HepG2 (cell line): ENCODE measurements around the gene PPAT. TPM values are rescaled to one million over a fixed set of nuclear protein-coding genes. Genes with fewer than 3 reads are reported as not detected.

Experiments used
- ATAC-seq: fragments of 200-7000 bp; cut with Tn5 transposase; 3 replicates; pipeline ENCODE4 v1.9.1; 2020; ENCODE audit warnings: mild to moderate bottlenecking, moderate library complexity
- BruUV-seq: library from RNA; stranded (reverse); fragments of 400-500 nt; replicated peaks from 2 replicates; lab custom pipeline; 2021; lab: Mats Ljungman, UMichigan
- CTCF ChIA-PET: fragments of 300-600 bp; formaldehyde crosslinking; extraction: SDS; loops from one replicate; lab custom pipeline; 2021; ENCODE audit warnings: low total read pairs, inconsistent platforms, low intra/inter-chr PET ratio; lab: Yijun Ruan, JAX
- POLR2A ChIA-PET: fragments of 350-600 bp; sonication (Branson Sonifier 250); formaldehyde crosslinking; loops from one replicate; lab custom pipeline; 2020; ENCODE audit warnings: antibody characterized with exemption, inconsistent platforms; lab: Yijun Ruan, JAX
- DNase-seq: peaks from one replicate; pipeline ENCODE4 v3.0.0-alpha.2; 2015; ENCODE audit warnings: low spot score
- FAIRE-seq: peaks from 3 replicates; lab custom pipeline; 2011; peaks lifted over from hg19 to GRCh38; lab: Jason Lieb, UNC
- H2AFZ ChIP-seq: one replicate; pipeline ENCODE4 v1.6.1; 2011; ENCODE audit warnings: low read length, inconsistent platforms
- H3K27ac ChIP-seq: fragments of 300-600 bp; 3 replicates; pipeline ENCODE4 v1.8.0; 2011; ENCODE audit warnings: mixed run types, mild to moderate bottlenecking, mixed read lengths, low read length, inconsistent platforms; ENCODE audit not compliant: insufficient read depth; ENCODE audit errors: extremely low read length
- H3K27me3 ChIP-seq, 2 experiments: fragments of 200-600 bp in 1 of 2; 2 replicates in 1 of 2; 3 replicates in 1 of 2; pipeline versions ENCODE4 v1.6.0 to v1.8.0; 2011; ENCODE audit warnings: low read length in 2 of 2, mild to moderate bottlenecking in 2 of 2, moderate library complexity in 2 of 2, inconsistent platforms in 1 of 2; ENCODE audit not compliant: insufficient read depth in 2 of 2, control insufficient read depth in 1 of 2
- H3K36me3 ChIP-seq, 2 experiments: fragments of 200-600 bp in 1 of 2; replicated peaks in 1 of 2; 2 replicates in 1 of 2; 3 replicates in 1 of 2; pipeline versions ENCODE4 v1.5.1 to v1.8.0; 2011; ENCODE audit warnings: low read length in 2 of 2, inconsistent platforms in 1 of 2; ENCODE audit not compliant: insufficient read depth in 2 of 2, control insufficient read depth in 1 of 2
- H3K4me1 ChIP-seq: 2 replicates; pipeline ENCODE4 v1.5.1; 2012; ENCODE audit warnings: low read length, inconsistent platforms; ENCODE audit not compliant: insufficient read depth
- H3K4me2 ChIP-seq: 2 replicates; pipeline ENCODE4 v1.6.0; 2011; ENCODE audit warnings: low read depth, low read length, inconsistent platforms
- H3K4me3 ChIP-seq, 3 experiments: fragments of 200-600 bp in 1 of 3; sonication (generic), shearing (Covaris generic) in 1 of 3; replicated peaks in 1 of 3; 2 replicates each; pipeline ENCODE4 v1.5.1; 2011 to 2016; ENCODE audit warnings: low read length in 3 of 3, inconsistent platforms in 2 of 3, low read depth in 2 of 3, mild to moderate bottlenecking in 2 of 3, control low read depth in 1 of 3, mixed read lengths in 1 of 3; ENCODE audit not compliant: insufficient read depth in 1 of 3
- H3K79me2 ChIP-seq: one replicate; pipeline ENCODE4 v1.6.1; 2011; ENCODE audit warnings: low read length, inconsistent platforms; ENCODE audit not compliant: insufficient read depth
- H3K9ac ChIP-seq: 2 replicates; pipeline ENCODE4 v1.6.0; 2011; ENCODE audit warnings: mild to moderate bottlenecking, low read depth, low read length, inconsistent platforms; ENCODE audit not compliant: insufficient read depth
- H3K9me3 ChIP-seq: 2 replicates; pipeline ENCODE4 v1.5.1; 2012; ENCODE audit warnings: mild to moderate bottlenecking, low read length
- H4K20me1 ChIP-seq: 2 replicates; pipeline ENCODE4 v1.6.0; 2011; ENCODE audit warnings: inconsistent platforms, mild to moderate bottlenecking, low read length, moderate library complexity; ENCODE audit not compliant: insufficient read depth
- HNF1A ChIP-seq, 2 experiments: sonication (generic) in 1 of 2; formaldehyde crosslinking in 1 of 2; IDR thresholded peaks; 2 replicates each; pipeline versions ENCODE4 v1.4.0 to v1.6.1; 2016 to 2020; ENCODE audit warnings: borderline replicate concordance in 1 of 2, low read depth in 1 of 2, mild to moderate bottlenecking in 1 of 2, missing genetic modification reagents in 1 of 2
- HNRNPH1 ChIP-seq: fragments of 200-400 bp; formaldehyde crosslinking; optimal IDR thresholded peaks from 2 replicates; pipeline ENCODE3; 2017; ENCODE audit warnings: mild to moderate bottlenecking, low read depth, low read length
- HNRNPUL1 ChIP-seq: fragments of 200-400 bp; formaldehyde crosslinking; IDR thresholded peaks from 2 replicates; pipeline ENCODE4 v1.6.1; 2017; ENCODE audit warnings: low read depth, mild to moderate bottlenecking, low read length, moderate library complexity
- MED13 ChIP-seq: sonication (generic); formaldehyde crosslinking; IDR thresholded peaks from 2 replicates; pipeline ENCODE4 v1.5.0; 2020; ENCODE audit warnings: missing genetic modification reagents
- RBFOX2 ChIP-seq: fragments of 200-400 bp; formaldehyde crosslinking; IDR thresholded peaks from 2 replicates; pipeline ENCODE4 v1.6.1; 2017; ENCODE audit warnings: low read depth, mild to moderate bottlenecking, low read length
- WGBS: methylation state at CpG from one replicate; pipeline ENCODE4 v1.1.6; 2017; ENCODE audit warnings: low lambda C conversion rate; 5-methylcytosine and 5-hydroxymethylcytosine counted together
- in situ Hi-C: cut with HindIII; loops from 2 replicates; pipeline ENCODE4 v1.10.0; 2017; ENCODE audit warnings: low pct_unique_long_range_greater_than_20kb; ENCODE audit not compliant: extremely low pct_ligation_motif_present
- intact Hi-C: fragments of 100-400 bp; cut with micrococcal nuclease; formaldehyde crosslinking; loops from one replicate; pipeline ENCODE4 v1.10.0; 2022; ENCODE audit not compliant: unreplicated experiment
- polyA plus RNA-seq, 8 experiments: library from polyadenylated mRNA; depleted of rRNA in 3 of 8; stranded (reverse) in 7 of 8; unstranded in 1 of 8; fragments of >200 nt; fragmentation: Illumina TruSeq in 4 of 8; extraction: Trizol in 4 of 8; gene quantifications; 2 replicates each; pipeline versions ENCODE4 v1.2.1 to v1.2.3, GENCODE V29; 2011 to 2016; ENCODE audit warnings: low read depth in 4 of 8, missing spikeins in 1 of 8, mixed read lengths in 1 of 8; ENCODE audit not compliant: insufficient read depth in 1 of 8
- total RNA-seq, 5 experiments: library from RNA; depleted of rRNA; stranded (reverse); fragments of >200 nt; fragmentation: Illumina TruSeq; extraction: Trizol; gene quantifications; 2 replicates each; pipeline ENCODE4 v1.2.3, GENCODE V29; 2016; ENCODE audit warnings: low read depth in 1 of 5
- TF ChIP-seq, protein P1 (sequence below): sonication (generic); formaldehyde crosslinking; IDR thresholded peaks from 2 replicates; pipeline ENCODE4 v1.4.0; 2020; ENCODE audit warnings: missing genetic modification reagents

The PPAT gene
- total and polyA plus RNA-seq, 2 of the 13 experiments (the other 11 are each of a cell fraction or from before 2014, with no cell fraction given) = 16.9 to 62.6 TPM

DNA sequence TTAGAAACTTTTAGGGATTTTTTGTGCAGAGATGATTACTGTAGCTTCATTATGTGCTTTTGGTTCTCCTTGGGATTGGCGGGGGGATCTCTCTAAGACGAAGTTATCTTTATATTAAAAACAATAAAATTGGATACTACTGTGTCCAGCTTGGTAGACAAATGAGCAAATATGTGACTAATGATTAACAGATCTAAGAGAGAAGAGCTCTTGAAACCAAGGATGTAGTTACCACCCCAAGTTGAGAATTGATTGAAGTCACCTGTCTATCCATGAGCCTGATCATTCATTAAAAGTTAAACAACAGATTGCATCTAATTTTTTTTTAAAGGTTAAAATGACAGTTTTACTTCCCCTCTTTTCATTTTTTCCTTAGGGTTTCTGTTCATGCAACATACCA lies 9.3 kb upstream of the PPAT start:
- ChIA-PET CTCF (no interaction called here), POLR2A (interaction anchor here (0.8 to 1.8 kb wide), 4 partner anchors 9 to 21 kb away, joined by 3 to 21 read pairs (median 4); partner anchors contain the start of genes PAICS and PPAT)
- intact Hi-C loops = no loop called here
- no peak for FAIRE-seq
- no peaks in the 10 kb centered on the region for H3K27me3 ChIP-seq
- H3K9ac ChIP-seq = no peak overlapping the region
- peaks cover 62% of the 10 kb centered on the region for H3K4me1 ChIP-seq
- H4K20me1 ChIP-seq = peaks cover 45% of the 10 kb centered on the region
- no peak overlapping the region for H3K4me3 ChIP-seq
- H3K27ac ChIP-seq = no peak overlapping the region
- peak; percentile 24; the same call in 1 of the 3 replicates for ATAC-seq
- no peak for TF ChIP-seq HNRNPH1
- TF ChIP-seq MED13 (CRISPR knock-in tag) = no peak
- TF ChIP-seq HNRNPUL1 = peak; percentile 83; the same call in 1 of the 2 replicates
- TF ChIP-seq, protein P1, sequence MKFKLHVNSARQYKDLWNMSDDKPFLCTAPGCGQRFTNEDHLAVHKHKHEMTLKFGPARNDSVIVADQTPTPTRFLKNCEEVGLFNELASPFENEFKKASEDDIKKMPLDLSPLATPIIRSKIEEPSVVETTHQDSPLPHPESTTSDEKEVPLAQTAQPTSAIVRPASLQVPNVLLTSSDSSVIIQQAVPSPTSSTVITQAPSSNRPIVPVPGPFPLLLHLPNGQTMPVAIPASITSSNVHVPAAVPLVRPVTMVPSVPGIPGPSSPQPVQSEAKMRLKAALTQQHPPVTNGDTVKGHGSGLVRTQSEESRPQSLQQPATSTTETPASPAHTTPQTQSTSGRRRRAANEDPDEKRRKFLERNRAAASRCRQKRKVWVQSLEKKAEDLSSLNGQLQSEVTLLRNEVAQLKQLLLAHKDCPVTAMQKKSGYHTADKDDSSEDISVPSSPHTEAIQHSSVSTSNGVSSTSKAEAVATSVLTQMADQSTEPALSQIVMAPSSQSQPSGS (CRISPR knock-in tag) = no peak
- peak; percentile 64; the same call in 1 of the 2 replicates for TF ChIP-seq HNF1A (IDR thresholded peaks at IDR 0.05; ENCODE audit: low read depth)
- TF ChIP-seq HNF1A (CRISPR knock-in tag; IDR thresholded peaks at IDR 0.05; ENCODE audit: borderline replicate concordance) = no peak
- TF ChIP-seq RBFOX2 = peak; percentile 32; the same call in 1 of the 2 replicates
- BruUV-seq = no TSS peak
- peaks cover 10 to 69% of the 10 kb centered on the region in 2 experiments for H3K36me3 ChIP-seq
- peaks cover 64% of the 10 kb centered on the region for H3K79me2 ChIP-seq
- H3K9me3 ChIP-seq = no peaks in the 10 kb centered on the region
- 79% methylated on average over 2 of the region's 2 CpGs for WGBS
- no peak for DNase-seq
- H3K4me2 ChIP-seq = no peak overlapping the region
- H2AFZ ChIP-seq = no peak overlapping the region
- in situ Hi-C loops = no loop called here
